ENCODE data around the gene GRIK1.

GRIK1 gene

DNA sequence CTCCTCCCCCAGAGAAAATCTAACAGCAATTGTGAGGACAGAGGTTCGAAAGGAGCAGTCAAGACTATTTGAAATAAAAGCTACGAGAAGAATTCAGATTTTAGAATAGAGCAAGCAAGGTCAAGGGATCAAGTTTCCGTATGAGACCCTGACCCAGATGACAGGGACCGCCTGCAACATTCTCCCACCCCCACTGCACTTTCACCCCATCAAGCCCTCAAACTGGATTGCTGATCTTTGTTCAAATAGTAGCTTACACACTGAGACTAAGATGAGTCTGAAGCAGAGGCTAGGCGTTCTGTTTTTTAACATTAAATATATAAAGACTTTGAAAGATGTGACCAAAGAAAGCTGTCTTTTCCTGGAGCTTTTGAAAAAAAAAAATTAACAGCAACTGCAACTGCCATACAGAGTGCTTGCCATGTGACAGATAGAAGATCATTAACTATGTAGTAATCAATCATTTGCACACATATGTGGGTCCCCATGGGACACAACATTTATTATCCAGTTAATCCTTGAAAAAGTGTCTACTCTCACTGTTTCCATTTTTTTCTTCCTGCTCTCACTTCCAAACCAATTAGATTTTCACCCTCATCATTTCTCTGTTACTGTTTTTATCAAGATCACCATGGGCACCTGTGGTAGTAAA, 120.0 kb downstream of the GRIK1 start:
- Histone ChIP-seq H3K4me3 (ENCODE audit: low read length, poor library complexity, severe bottlenecking) (no peak overlapping the region), H3K9me2 (replicated peaks; ENCODE audit: low read depth, low read length) (no peaks in the 10 kb centered on the region), H2AFZ (ENCODE audit: low read length) (no peak overlapping the region), H3K4me1 (ENCODE audit: insufficient read depth, low read length, poor library complexity, severe bottlenecking) (no peaks in the 10 kb centered on the region), H3K36me3 (ENCODE audit: insufficient read depth, low read length) (no peaks in the 10 kb centered on the region), H3F3A (ENCODE audit: low read depth) (no peaks in the 10 kb centered on the region), H3K9ac (ENCODE audit: low read depth, low read length, poor library complexity, severe bottlenecking) (no peak overlapping the region), H3K27me3 (ENCODE audit: insufficient read depth, low read length, poor library complexity, severe bottlenecking) (no peaks in the 10 kb centered on the region), H3K9me3 (ENCODE audit: insufficient read depth, low read depth, low read length) (no peaks in the 10 kb centered on the region), H4K20me1 (ENCODE audit: insufficient read depth, low read length, poor library complexity, severe bottlenecking) (no peaks in the 10 kb centered on the region), H3K79me2 (ENCODE audit: insufficient read depth, low read length) (no peaks in the 10 kb centered on the region), H3K4me2 (ENCODE audit: low read depth, low read length, poor library complexity, severe bottlenecking) (no peak overlapping the region)
- TF ChIP-seq, protein P1, sequence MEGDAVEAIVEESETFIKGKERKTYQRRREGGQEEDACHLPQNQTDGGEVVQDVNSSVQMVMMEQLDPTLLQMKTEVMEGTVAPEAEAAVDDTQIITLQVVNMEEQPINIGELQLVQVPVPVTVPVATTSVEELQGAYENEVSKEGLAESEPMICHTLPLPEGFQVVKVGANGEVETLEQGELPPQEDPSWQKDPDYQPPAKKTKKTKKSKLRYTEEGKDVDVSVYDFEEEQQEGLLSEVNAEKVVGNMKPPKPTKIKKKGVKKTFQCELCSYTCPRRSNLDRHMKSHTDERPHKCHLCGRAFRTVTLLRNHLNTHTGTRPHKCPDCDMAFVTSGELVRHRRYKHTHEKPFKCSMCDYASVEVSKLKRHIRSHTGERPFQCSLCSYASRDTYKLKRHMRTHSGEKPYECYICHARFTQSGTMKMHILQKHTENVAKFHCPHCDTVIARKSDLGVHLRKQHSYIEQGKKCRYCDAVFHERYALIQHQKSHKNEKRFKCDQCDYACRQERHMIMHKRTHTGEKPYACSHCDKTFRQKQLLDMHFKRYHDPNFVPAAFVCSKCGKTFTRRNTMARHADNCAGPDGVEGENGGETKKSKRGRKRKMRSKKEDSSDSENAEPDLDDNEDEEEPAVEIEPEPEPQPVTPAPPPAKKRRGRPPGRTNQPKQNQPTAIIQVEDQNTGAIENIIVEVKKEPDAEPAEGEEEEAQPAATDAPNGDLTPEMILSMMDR (conservative IDR thresholded peaks at IDR 0.05; ENCODE audit: low read length), result no peak
- TF ChIP-seq EZH2phosphoT487 (IDR thresholded peaks at IDR 0.05; ENCODE audit: borderline replicate concordance), result no peak

DNA sequence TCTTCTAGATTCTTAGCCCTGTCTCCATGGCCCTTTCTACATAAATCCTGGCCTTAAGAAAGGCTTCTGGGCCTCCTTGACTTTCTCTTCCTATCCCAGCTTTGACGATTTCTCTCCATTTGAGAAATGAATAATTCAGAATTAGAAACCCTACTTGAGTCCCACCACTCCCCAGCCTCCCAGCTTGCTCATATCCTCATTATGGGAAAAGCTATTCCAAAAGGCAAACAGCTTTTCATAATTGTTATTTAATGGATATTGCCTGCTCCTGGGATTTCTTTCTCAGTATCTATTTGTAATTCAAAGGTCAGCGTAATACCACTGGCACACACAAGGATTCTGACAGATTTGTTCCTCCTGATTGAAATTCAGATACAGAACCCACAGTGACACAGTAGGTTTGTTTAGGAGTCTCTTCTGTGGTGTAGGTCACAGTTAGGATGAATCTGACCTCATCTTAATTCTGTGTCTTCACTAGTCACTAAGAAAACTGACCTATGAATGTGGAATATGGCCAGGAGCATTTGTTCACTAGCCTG, 121.3 kb downstream of the GRIK1 start:
- Histone ChIP-seq H3K79me2 (ENCODE audit: insufficient read depth, low read length) (no peaks in the 10 kb centered on the region), H3K27me3 (ENCODE audit: insufficient read depth, low read length, poor library complexity, severe bottlenecking) (no peaks in the 10 kb centered on the region), H3K4me3 (ENCODE audit: low read length, poor library complexity, severe bottlenecking) (no peak overlapping the region), H2AFZ (ENCODE audit: low read length) (no peak overlapping the region), H3K36me3 (ENCODE audit: insufficient read depth, low read length) (no peaks in the 10 kb centered on the region), H3F3A (ENCODE audit: low read depth) (no peaks in the 10 kb centered on the region), H3K4me1 (ENCODE audit: insufficient read depth, low read length, poor library complexity, severe bottlenecking) (no peaks in the 10 kb centered on the region), H3K9me2 (replicated peaks; ENCODE audit: low read depth, low read length) (no peaks in the 10 kb centered on the region), H3K4me2 (ENCODE audit: low read depth, low read length, poor library complexity, severe bottlenecking) (no peak overlapping the region), H4K20me1 (ENCODE audit: insufficient read depth, low read length, poor library complexity, severe bottlenecking) (no peaks in the 10 kb centered on the region), H3K9ac (ENCODE audit: low read depth, low read length, poor library complexity, severe bottlenecking) (no peak overlapping the region), H3K9me3 (ENCODE audit: insufficient read depth, low read depth, low read length) (no peaks in the 10 kb centered on the region)
- TF ChIP-seq EZH2phosphoT487 (IDR thresholded peaks at IDR 0.05; ENCODE audit: borderline replicate concordance), result no peak
- TF ChIP-seq, protein P1 (conservative IDR thresholded peaks at IDR 0.05; ENCODE audit: low read length), result no peak

DNA sequence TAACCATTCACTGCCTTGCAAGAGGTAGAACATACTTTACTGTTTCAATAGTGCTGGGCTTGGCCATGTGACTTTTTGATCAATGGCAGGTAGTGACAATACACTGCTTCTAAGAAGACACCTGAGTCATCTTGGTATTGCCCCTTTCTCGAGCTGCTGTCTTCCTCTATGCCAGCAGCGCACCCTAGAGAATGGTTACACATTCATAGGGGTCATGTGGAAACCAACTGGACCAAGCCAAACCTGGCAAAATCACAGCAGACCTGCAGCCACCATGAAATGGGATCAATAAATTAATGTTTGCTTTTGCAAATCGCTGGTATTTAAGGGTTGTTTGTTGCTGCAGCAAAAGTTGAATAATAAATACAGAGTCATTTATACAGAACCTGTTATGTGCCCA, 122.3 kb downstream of the GRIK1 start:
- TF ChIP-seq, protein P1 (conservative IDR thresholded peaks at IDR 0.05; ENCODE audit: low read length), result no peak
- TF ChIP-seq EZH2phosphoT487 (IDR thresholded peaks at IDR 0.05; ENCODE audit: borderline replicate concordance), result no peak
- no peak overlapping the region for H3K4me2 ChIP-seq (ENCODE audit: low read depth, low read length, poor library complexity, severe bottlenecking)
- no peaks in the 10 kb centered on the region for H3K79me2 ChIP-seq (ENCODE audit: insufficient read depth, low read length)
- no peak overlapping the region for H3K4me3 ChIP-seq (ENCODE audit: low read length, poor library complexity, severe bottlenecking)
- H2AFZ ChIP-seq (ENCODE audit: low read length), result no peak overlapping the region
- no peak overlapping the region for H3K9ac ChIP-seq (ENCODE audit: low read depth, low read length, poor library complexity, severe bottlenecking)
- H3F3A ChIP-seq (ENCODE audit: low read depth), result no peaks in the 10 kb centered on the region
- no peaks in the 10 kb centered on the region for H3K36me3 ChIP-seq (ENCODE audit: insufficient read depth, low read length)
- H3K4me1 ChIP-seq (ENCODE audit: insufficient read depth, low read length, poor library complexity, severe bottlenecking), result no peaks in the 10 kb centered on the region
- no peaks in the 10 kb centered on the region for H4K20me1 ChIP-seq (ENCODE audit: insufficient read depth, low read length, poor library complexity, severe bottlenecking)
- no peaks in the 10 kb centered on the region for H3K9me2 ChIP-seq (replicated peaks; ENCODE audit: low read depth, low read length)
- no peaks in the 10 kb centered on the region for H3K9me3 ChIP-seq (ENCODE audit: insufficient read depth, low read depth, low read length)
- H3K27me3 ChIP-seq (ENCODE audit: insufficient read depth, low read length, poor library complexity, severe bottlenecking), result no peaks in the 10 kb centered on the region

Measured in Loucy (cell line).